A549 (cell line): ENCODE results near the gene MARCHF11. TPM values are rescaled to one million over a fixed set of nuclear protein-coding genes. Genes with fewer than 3 reads are reported as not detected.

Experiments
- ATAC-seq, 2 experiments: fragments of 200-7000 bp in 1 of 2; fragments of >200 bp in 1 of 2; cut with Nextera tagmentation in 1 of 2; cut with Tn5 transposase in 1 of 2; 3 replicates each; pipeline versions ENCODE4 v1.8.0 to v1.9.1; 2018 to 2020; ENCODE audit warnings: mild to moderate bottlenecking in 1 of 2, moderate library complexity in 1 of 2
- CTCF ChIA-PET: fragments of 300-600 bp; sonication (Branson Sonifier 250); formaldehyde crosslinking; extraction: SDS; loops from one replicate; lab custom pipeline; 2021; ENCODE audit warnings: antibody characterized with exemption, inconsistent platforms; lab: Yijun Ruan, JAX
- POLR2A ChIA-PET: fragments of 350-600 bp; formaldehyde crosslinking; extraction: SDS; loops from one replicate; lab custom pipeline; 2021; ENCODE audit warnings: antibody characterized with exemption, inconsistent platforms; lab: Yijun Ruan, JAX
- DNase-seq, 2 experiments: peaks; one replicate each; pipeline versions ENCODE4 v3.0.0 to v3.0.0-alpha.2; 2011 to 2016; ENCODE audit warnings: low read depth in 1 of 2, low spot score in 1 of 2
- FAIRE-seq: peaks from 2 replicates; lab custom pipeline; 2011; peaks lifted over from hg19 to GRCh38; lab: Jason Lieb, UNC
- H3K27ac ChIP-seq, 2 experiments: fragments of >200 bp; sonication (Bioruptor Twin); formaldehyde crosslinking; 3 replicates each; pipeline ENCODE4 v1.5.1; 2016 to 2017
- H3K4me1 ChIP-seq: fragments of >200 bp; sonication (Bioruptor Twin); formaldehyde crosslinking; 3 replicates; pipeline ENCODE4 v1.6.1; 2016
- H3K4me2 ChIP-seq: fragments of >200 bp; sonication (Bioruptor Twin); formaldehyde crosslinking; 3 replicates; pipeline ENCODE4 v1.6.1; 2016
- H3K4me3 ChIP-seq: fragments of >200 bp; sonication (Bioruptor Twin); formaldehyde crosslinking; 3 replicates; pipeline ENCODE4 v1.5.1; 2016
- H3K9me3 ChIP-seq: fragments of >200 bp; sonication (Bioruptor Twin); formaldehyde crosslinking; 3 replicates; pipeline ENCODE4 v1.6.1; 2016
- BHLHE40 ChIP-seq: IDR thresholded peaks from 2 replicates; pipeline ENCODE4 v1.6.1; 2012; ENCODE audit warnings: low read depth, low read length, inconsistent platforms
- CBX8 ChIP-seq: fragments of 200-600 bp; sonication (generic); IDR thresholded peaks from 2 replicates; pipeline ENCODE4 v1.6.1; 2016
- CHD4 ChIP-seq: fragments of 200-600 bp; sonication (generic); IDR thresholded peaks from 2 replicates; pipeline ENCODE4 v1.6.1; 2016; ENCODE audit warnings: antibody characterized with exemption, mild to moderate bottlenecking, borderline replicate concordance
- CTCF ChIP-seq: fragments of >200 bp; sonication (Bioruptor Twin); formaldehyde crosslinking; IDR thresholded peaks from 3 replicates; pipeline ENCODE4 v1.5.1; 2016
- E2F6 ChIP-seq: IDR thresholded peaks from 2 replicates; pipeline ENCODE4 v1.6.1; 2012; ENCODE audit warnings: low read depth, borderline replicate concordance
- ELK1 ChIP-seq: fragments of 150-350 bp; IDR thresholded peaks from 2 replicates; pipeline ENCODE4 v1.6.1; 2014; ENCODE audit warnings: low read depth, mild to moderate bottlenecking, low read length
- ESRRA ChIP-seq: fragments of 150-350 bp; IDR thresholded peaks from 2 replicates; pipeline ENCODE4 v1.6.1; 2014; ENCODE audit warnings: mild to moderate bottlenecking, low read length, borderline replicate concordance
- HES2 ChIP-seq: fragments of >200 bp; sonication (Bioruptor Twin); formaldehyde crosslinking; IDR thresholded peaks from 2 replicates; pipeline ENCODE4 v1.6.1; 2016
- JUN ChIP-seq, 2 experiments: fragments of >200 bp; sonication (Bioruptor Twin); formaldehyde crosslinking; IDR thresholded peaks; 2 replicates in 1 of 2; 3 replicates in 1 of 2; pipeline ENCODE4 v1.6.1; 2016 to 2017
- KDM5A ChIP-seq: fragments of 200-600 bp; sonication (generic); IDR thresholded peaks from 2 replicates; pipeline ENCODE4 v1.6.1; 2016; ENCODE audit warnings: antibody characterized with exemption, mild to moderate bottlenecking
- MAFK ChIP-seq: fragments of 450-650 bp; IDR thresholded peaks from 2 replicates; pipeline ENCODE4 v1.6.1; 2014; ENCODE audit not compliant: partially characterized antibody
- MAZ ChIP-seq: fragments of 150-350 bp; IDR thresholded peaks from 2 replicates; pipeline ENCODE4 v1.6.1; 2014; ENCODE audit warnings: antibody characterized with exemption, low read depth, low read length, borderline replicate concordance
- NFE2L2 ChIP-seq: fragments of 150-350 bp; conservative IDR thresholded peaks from 2 replicates; pipeline ENCODE4 v1.6.1; 2014; ENCODE audit warnings: low read length
- NR3C1 ChIP-seq: fragments of >200 bp; sonication (Bioruptor Twin); formaldehyde crosslinking; IDR thresholded peaks from 3 replicates; pipeline ENCODE4 v1.6.1; 2017
- PHF8 ChIP-seq: fragments of 200-600 bp; sonication (generic); IDR thresholded peaks from 2 replicates; pipeline ENCODE4 v1.6.1; 2016; ENCODE audit warnings: low read depth, mild to moderate bottlenecking, antibody characterized with exemption, moderate library complexity, borderline replicate concordance
- POLR2A ChIP-seq: IDR thresholded peaks from 2 replicates; pipeline ENCODE4 v1.6.1; 2012; ENCODE audit warnings: mild to moderate bottlenecking, low read length
- POLR2AphosphoS2 ChIP-seq: conservative IDR thresholded peaks from 2 replicates; pipeline ENCODE4 v1.6.1; 2012; ENCODE audit warnings: low read length, improper control_type of control experiment, inconsistent platforms
- RAD21 ChIP-seq, 2 experiments: fragments of >200 bp in 1 of 2; sonication (Bioruptor Twin) in 1 of 2; formaldehyde crosslinking in 1 of 2; IDR thresholded peaks in 1 of 2; conservative IDR thresholded peaks in 1 of 2; 2 replicates in 1 of 2; 3 replicates in 1 of 2; pipeline ENCODE4 v1.6.1; 2012 to 2018; ENCODE audit warnings: inconsistent platforms in 1 of 2
- RCOR1 ChIP-seq: fragments of 150-350 bp; IDR thresholded peaks from 2 replicates; pipeline ENCODE4 v1.6.1; 2014; ENCODE audit warnings: antibody characterized with exemption, low read length, low read depth
- SMC3 ChIP-seq: fragments of >200 bp; sonication (Bioruptor Twin); formaldehyde crosslinking; IDR thresholded peaks from 3 replicates; pipeline ENCODE4 v1.6.1; 2018; ENCODE audit warnings: inconsistent platforms
- ZFP36 ChIP-seq: fragments of 450-650 bp; IDR thresholded peaks from 2 replicates; pipeline ENCODE4 v1.6.1; 2014; ENCODE audit warnings: borderline replicate concordance; ENCODE audit not compliant: partially characterized antibody
- ZSCAN20 ChIP-seq: fragments of 250-450 bp; sonication (Bioruptor Pico); IDR thresholded peaks from 2 replicates; pipeline ENCODE4 v1.8.0; 2022; ENCODE audit warnings: mild to moderate bottlenecking, moderate library complexity
- WGBS: methylation state at CpG from one replicate; pipeline ENCODE4 v1.1.6; 2017; ENCODE audit errors: missing lambda C conversion rate; 5-methylcytosine and 5-hydroxymethylcytosine counted together
- polyA plus RNA-seq, 4 experiments: library from polyadenylated mRNA; depleted of rRNA in 3 of 4; stranded (reverse); fragments of >200 nt; fragmentation: RNase III in 1 of 4; extraction: RNeasy Plus Mini Kit Qiagen cat#74134 plus additional on column Dnase treatment in 1 of 4; gene quantifications; 2 replicates in 3 of 4; 3 replicates in 1 of 4; pipeline ENCODE4 v1.2.3, GENCODE V29; 2011 to 2017
- TF ChIP-seq, protein P1 (sequence below): IDR thresholded peaks from 2 replicates; pipeline ENCODE4 v1.6.1; 2012
- TF ChIP-seq, protein P2 (sequence below): fragments of 250-450 bp; sonication (Bioruptor Pico); IDR thresholded peaks from 2 replicates; pipeline ENCODE4 v1.5.0; 2021; ENCODE audit warnings: mild to moderate bottlenecking, moderate library complexity, borderline replicate concordance

The MARCHF11 gene
- polyA plus RNA-seq, 2 of the 4 experiments (the other 2 are of a cell fraction) = not detected

GRCh38 chr5:16050414-16050813 lies 129.2 kb downstream of the MARCHF11 start (continued):
- TF ChIP-seq HES2 (no peak), NFE2L2 (no peak), RAD21 (conservative IDR thresholded peaks at IDR 0.05 in 1 of 2, IDR thresholded peaks at IDR 0.05 in 1 of 2) (no peak), PHF8 (no peak), POLR2AphosphoS2 (no peak)

GRCh38 chr5:16049761-16050160 lies 129.8 kb downstream of the MARCHF11 start:
- ChIA-PET POLR2A (no interaction called here), CTCF (no interaction called here)
- Histone ChIP-seq H3K4me3 (no peak overlapping the region), H3K4me1 (no peaks in the 10 kb centered on the region), H3K9me3 (no peaks in the 10 kb centered on the region), H3K4me2 (no peak overlapping the region), H3K27ac (no peak overlapping the region)
- FAIRE-seq (no peak), DNase-seq (no peak), ATAC-seq (no peak)
- no peak for TF ChIP-seq CBX8
- TF ChIP-seq MAZ = no peak
- TF ChIP-seq JUN (IDR thresholded peaks at IDR 0.05) = no peak
- TF ChIP-seq HES2 = no peak
- TF ChIP-seq KDM5A = no peak
- TF ChIP-seq, protein P1, sequence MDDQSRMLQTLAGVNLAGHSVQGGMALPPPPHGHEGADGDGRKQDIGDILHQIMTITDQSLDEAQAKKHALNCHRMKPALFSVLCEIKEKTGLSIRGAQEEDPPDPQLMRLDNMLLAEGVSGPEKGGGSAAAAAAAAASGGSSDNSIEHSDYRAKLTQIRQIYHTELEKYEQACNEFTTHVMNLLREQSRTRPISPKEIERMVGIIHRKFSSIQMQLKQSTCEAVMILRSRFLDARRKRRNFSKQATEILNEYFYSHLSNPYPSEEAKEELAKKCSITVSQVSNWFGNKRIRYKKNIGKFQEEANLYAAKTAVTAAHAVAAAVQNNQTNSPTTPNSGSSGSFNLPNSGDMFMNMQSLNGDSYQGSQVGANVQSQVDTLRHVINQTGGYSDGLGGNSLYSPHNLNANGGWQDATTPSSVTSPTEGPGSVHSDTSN = no peak
- no peak for TF ChIP-seq RCOR1
- TF ChIP-seq E2F6 = no peak
- no peak for TF ChIP-seq MAFK
- TF ChIP-seq BHLHE40 = no peak
- no peak for TF ChIP-seq ELK1
- no peak for TF ChIP-seq NR3C1
- no peak for TF ChIP-seq ZSCAN20 (CRISPR knock-in tag)
- no peak for TF ChIP-seq CHD4
- TF ChIP-seq SMC3 = no peak
- 0% methylated on average over 1 of the region's 1 CpG for WGBS

DNA sequence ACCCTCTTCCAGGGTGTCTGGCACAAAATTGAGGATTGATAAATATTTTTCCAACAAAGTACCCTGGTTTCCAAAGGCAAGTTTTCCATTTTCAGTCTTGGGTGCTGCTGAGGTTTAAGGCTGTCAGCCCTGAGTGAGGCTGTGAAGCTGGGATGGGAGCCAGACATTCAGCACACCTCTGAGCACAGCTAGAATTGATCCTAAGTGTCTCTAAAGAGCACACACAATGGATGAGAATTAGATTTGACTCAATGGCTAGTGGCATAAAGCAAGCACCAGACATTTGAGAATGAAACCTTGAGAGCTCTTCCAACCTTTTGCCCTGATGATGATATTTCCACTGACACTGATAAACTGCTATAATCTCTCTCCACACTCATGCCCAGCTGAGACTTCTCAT lies 131.5 kb downstream of the MARCHF11 start:
- TF ChIP-seq E2F6 (no peak), POLR2A (no peak), ZFP36 (no peak), CTCF (no peak), ESRRA (no peak), MAFK (no peak)
- TF ChIP-seq, protein P2, sequence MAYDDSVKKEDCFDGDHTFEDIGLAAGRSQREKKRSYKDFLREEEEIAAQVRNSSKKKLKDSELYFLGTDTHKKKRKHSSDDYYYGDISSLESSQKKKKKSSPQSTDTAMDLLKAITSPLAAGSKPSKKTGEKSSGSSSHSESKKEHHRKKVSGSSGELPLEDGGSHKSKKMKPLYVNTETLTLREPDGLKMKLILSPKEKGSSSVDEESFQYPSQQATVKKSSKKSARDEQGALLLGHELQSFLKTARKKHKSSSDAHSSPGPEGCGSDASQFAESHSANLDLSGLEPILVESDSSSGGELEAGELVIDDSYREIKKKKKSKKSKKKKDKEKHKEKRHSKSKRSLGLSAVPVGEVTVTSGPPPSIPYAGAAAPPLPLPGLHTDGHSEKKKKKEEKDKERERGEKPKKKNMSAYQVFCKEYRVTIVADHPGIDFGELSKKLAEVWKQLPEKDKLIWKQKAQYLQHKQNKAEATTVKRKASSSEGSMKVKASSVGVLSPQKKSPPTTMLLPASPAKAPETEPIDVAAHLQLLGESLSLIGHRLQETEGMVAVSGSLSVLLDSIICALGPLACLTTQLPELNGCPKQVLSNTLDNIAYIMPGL (CRISPR knock-in tag) = no peak
- Histone ChIP-seq H3K4me2 (no peak overlapping the region), H3K4me1 (no peaks in the 10 kb centered on the region), H3K4me3 (no peak overlapping the region), H3K9me3 (no peaks in the 10 kb centered on the region), H3K27ac (no peak overlapping the region)
- DNase-seq (no peak), FAIRE-seq (no peak), ATAC-seq (no peak)
- ChIA-PET CTCF (no interaction called here), POLR2A (no interaction called here)
